22Rv1 (cell line): ENCODE results near the gene AP1S3.
"Not testable (repeated sequence)": the region's sequence is repeated elsewhere in the genome, so short reads cannot be mapped to it uniquely, and the experiment has no call there.

Source experiments
- H3K27ac ChIP-seq: fragments of 450-650 bp; 2 replicates; pipeline ENCODE4 v1.5.1; 2017
- CTCF ChIP-seq: fragments of 450-650 bp; IDR thresholded peaks from 2 replicates; pipeline ENCODE4 v1.5.1; 2017; ENCODE audit warnings: mild to moderate bottlenecking
- ZFX ChIP-seq: fragments of 450-650 bp; IDR thresholded peaks from 2 replicates; pipeline ENCODE4 v1.6.1; 2017; ENCODE audit warnings: antibody characterized with exemption, borderline replicate concordance

The AP1S3 gene

GRCh38 chr2:223771475-223771874 lies 65.9 kb downstream of the AP1S3 start:
- no peak overlapping the region for H3K27ac ChIP-seq
- TF ChIP-seq CTCF (no peak), ZFX (no peak)

- no peak overlapping the region for H3K27ac ChIP-seq
- TF ChIP-seq CTCF (no peak), ZFX (no peak)
Observed at GRCh38 chr2:223768179-223768578, 69.2 kb downstream of the AP1S3 start.

GRCh38 chr2:223767341-223767740 lies 70.0 kb downstream of the AP1S3 start:
- TF ChIP-seq CTCF (no peak), ZFX (no peak)
- H3K27ac ChIP-seq: no peak overlapping the region

- TF ChIP-seq CTCF (no peak), ZFX (no peak)
- no peak overlapping the region for H3K27ac ChIP-seq
Observed at GRCh38 chr2:223765221-223765785, 72.1 kb downstream of the AP1S3 start.

GRCh38 chr2:223764796-223765195 lies 72.6 kb downstream of the AP1S3 start:
- TF ChIP-seq CTCF (no peak), ZFX (no peak)
- H3K27ac ChIP-seq: no peak overlapping the region

- TF ChIP-seq ZFX: no peak
- TF ChIP-seq CTCF: no peak
- H3K27ac ChIP-seq: no peak overlapping the region
Observed at GRCh38 chr2:223762853-223763252, 74.5 kb downstream of the AP1S3 start.

- not testable (repeated sequence) for H3K27ac ChIP-seq
Observed at GRCh38 chr2:223761746-223762145, 75.6 kb downstream of the AP1S3 start.
